ENCODE results near the gene KRTAP17-1. TPM values are rescaled to one million over a fixed set of nuclear protein-coding genes. Genes with fewer than 3 reads are reported as not detected.

Gene KRTAP17-1
- total RNA-seq, 1 experiment from 2014 or later: not detected

DNA sequence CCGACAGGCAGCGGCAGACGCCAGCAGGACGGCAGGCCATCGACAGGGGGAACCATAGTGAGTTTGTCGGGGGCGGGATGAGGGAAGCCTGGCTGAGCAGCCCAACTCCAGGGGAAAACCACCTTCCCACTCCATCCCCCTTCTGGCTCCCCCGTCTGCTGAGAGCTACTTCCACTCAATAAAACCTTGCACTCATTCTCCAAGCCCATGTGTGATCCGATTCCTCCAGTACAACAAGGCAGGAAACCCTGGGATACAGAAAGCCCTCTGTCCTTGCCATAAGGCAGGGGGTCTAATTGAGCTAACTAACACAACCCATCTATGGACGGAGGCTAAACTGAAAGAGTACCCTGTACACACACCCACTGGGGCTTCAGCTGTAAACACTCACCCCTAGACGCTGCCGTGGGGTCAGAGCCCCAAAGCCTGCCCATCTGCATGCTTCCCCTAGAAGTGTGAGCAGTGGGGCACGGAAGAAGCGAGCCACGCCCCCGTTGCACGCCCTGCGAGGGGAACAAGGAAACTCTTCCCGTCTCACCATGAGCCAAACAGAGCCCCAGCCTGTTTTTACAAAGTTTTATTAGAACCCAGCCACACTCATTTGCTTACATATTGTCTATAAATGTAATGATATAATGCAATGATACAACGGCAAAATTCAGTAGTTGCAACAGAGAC, 16.9 kb downstream of the KRTAP17-1 start:
- H3K4me1 ChIP-seq: no peaks in the 10 kb centered on the region
- no peak for DNase-seq
- TF ChIP-seq, protein P1, sequence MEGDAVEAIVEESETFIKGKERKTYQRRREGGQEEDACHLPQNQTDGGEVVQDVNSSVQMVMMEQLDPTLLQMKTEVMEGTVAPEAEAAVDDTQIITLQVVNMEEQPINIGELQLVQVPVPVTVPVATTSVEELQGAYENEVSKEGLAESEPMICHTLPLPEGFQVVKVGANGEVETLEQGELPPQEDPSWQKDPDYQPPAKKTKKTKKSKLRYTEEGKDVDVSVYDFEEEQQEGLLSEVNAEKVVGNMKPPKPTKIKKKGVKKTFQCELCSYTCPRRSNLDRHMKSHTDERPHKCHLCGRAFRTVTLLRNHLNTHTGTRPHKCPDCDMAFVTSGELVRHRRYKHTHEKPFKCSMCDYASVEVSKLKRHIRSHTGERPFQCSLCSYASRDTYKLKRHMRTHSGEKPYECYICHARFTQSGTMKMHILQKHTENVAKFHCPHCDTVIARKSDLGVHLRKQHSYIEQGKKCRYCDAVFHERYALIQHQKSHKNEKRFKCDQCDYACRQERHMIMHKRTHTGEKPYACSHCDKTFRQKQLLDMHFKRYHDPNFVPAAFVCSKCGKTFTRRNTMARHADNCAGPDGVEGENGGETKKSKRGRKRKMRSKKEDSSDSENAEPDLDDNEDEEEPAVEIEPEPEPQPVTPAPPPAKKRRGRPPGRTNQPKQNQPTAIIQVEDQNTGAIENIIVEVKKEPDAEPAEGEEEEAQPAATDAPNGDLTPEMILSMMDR (IDR thresholded peaks at IDR 0.05; ENCODE audit: insufficient read depth in 1 of 2, low read depth in 1 of 2, low read length in 1 of 2, severe bottlenecking in 1 of 2, unreplicated experiment in 1 of 2): no peak
- Mint-ChIP-seq H3K4me1 (ENCODE audit: low read depth, unreplicated experiment) (no peaks in the 10 kb centered on the region), H3K27ac (ENCODE audit: unreplicated experiment) (no peak overlapping the region), H3K4me3 (ENCODE audit: unreplicated experiment) (no peak overlapping the region), H3K9me3 (ENCODE audit: unreplicated experiment) (no peaks in the 10 kb centered on the region), H3K27me3 (ENCODE audit: insufficient read depth, unreplicated experiment) (no peaks in the 10 kb centered on the region), H3K36me3 (ENCODE audit: insufficient read depth, unreplicated experiment) (no peaks in the 10 kb centered on the region)
- no TSS peak for BruUV-seq (replicated peaks)
- intact Hi-C loops (cut with micrococcal nuclease; ENCODE audit: unreplicated experiment): no loop called here
- H3K27me3 ChIP-seq (replicated peaks; ENCODE audit: control insufficient read depth, insufficient read depth, low read length): no peaks in the 10 kb centered on the region
- ChIA-PET POLR2A (no interaction called here), CTCF (no interaction called here)
- no peak overlapping the region for H3K4me3 ChIP-seq (ENCODE audit: low read depth, low read length)
- no peaks in the 10 kb centered on the region for H3K9me3 ChIP-seq
- H3K36me3 ChIP-seq (ENCODE audit: control insufficient read depth, insufficient read depth, low read length): no peaks in the 10 kb centered on the region

DNA sequence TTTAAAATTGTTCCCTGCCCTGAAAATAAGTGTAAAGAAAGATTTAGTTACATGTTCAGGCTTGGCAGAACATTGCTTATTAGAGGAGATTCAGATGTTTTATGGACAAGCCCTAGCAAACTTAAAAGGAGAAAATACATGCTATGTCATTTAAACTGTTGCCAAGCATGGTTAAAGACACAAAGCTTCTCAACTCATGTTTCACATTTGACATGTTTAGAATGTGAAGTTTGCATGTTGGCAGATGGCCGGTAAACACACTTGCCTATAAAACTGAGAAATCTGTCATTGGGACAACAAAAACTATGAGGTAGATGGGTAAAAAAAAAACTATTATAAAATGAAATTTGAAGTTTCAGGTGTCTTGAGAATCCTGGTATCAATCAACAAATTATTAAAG, 18.7 kb downstream of the KRTAP17-1 start:
- CTCF ChIA-PET: no interaction called here
- H3K27ac Mint-ChIP-seq (ENCODE audit: unreplicated experiment): no peak overlapping the region
- H3K27me3 Mint-ChIP-seq (ENCODE audit: insufficient read depth, unreplicated experiment): no peaks in the 10 kb centered on the region
- no peaks in the 10 kb centered on the region for H3K4me1 Mint-ChIP-seq (ENCODE audit: low read depth, unreplicated experiment)
- Histone ChIP-seq H3K27me3 (replicated peaks; ENCODE audit: control insufficient read depth, insufficient read depth, low read length) (no peaks in the 10 kb centered on the region), H3K4me3 (ENCODE audit: low read depth, low read length) (no peak overlapping the region), H3K36me3 (ENCODE audit: control insufficient read depth, insufficient read depth, low read length) (no peaks in the 10 kb centered on the region), H3K4me1 (no peaks in the 10 kb centered on the region), H3K9me3 (no peaks in the 10 kb centered on the region)
- BruUV-seq (replicated peaks): no TSS peak
- intact Hi-C loops (cut with micrococcal nuclease; ENCODE audit: unreplicated experiment): no loop called here
- no peaks in the 10 kb centered on the region for H3K36me3 Mint-ChIP-seq (ENCODE audit: insufficient read depth, unreplicated experiment)
- DNase-seq: no peak
- H3K4me3 Mint-ChIP-seq (ENCODE audit: unreplicated experiment): no peak overlapping the region
- POLR2A ChIA-PET: no interaction called here
- no peaks in the 10 kb centered on the region for H3K9me3 Mint-ChIP-seq (ENCODE audit: unreplicated experiment)
- TF ChIP-seq, protein P1 (IDR thresholded peaks at IDR 0.05; ENCODE audit: insufficient read depth in 1 of 2, low read depth in 1 of 2, low read length in 1 of 2, severe bottlenecking in 1 of 2, unreplicated experiment in 1 of 2): no peak

DNA sequence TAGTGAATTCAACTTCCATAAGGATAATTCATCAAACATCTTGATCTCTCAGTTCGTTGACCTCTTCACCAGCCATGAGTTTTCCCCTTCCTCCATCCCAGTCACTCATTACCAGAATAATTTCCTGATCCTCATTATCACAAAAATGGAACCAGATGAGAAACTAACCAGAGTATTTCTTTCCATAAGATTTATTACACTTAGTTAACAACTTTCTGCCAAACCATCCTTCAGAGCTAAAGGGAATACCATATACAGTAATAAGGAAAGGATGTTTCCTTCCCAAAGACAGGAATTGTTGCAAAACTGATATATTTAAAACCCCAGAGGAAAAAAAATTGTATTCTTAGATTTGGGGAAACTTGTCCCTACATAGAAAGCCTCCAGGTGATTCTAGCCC, 21.5 kb downstream of the KRTAP17-1 start:
- no peaks in the 10 kb centered on the region for H3K27me3 ChIP-seq (replicated peaks; ENCODE audit: control insufficient read depth, insufficient read depth, low read length)
- no peak overlapping the region for H3K4me3 ChIP-seq (ENCODE audit: low read depth, low read length)
- Mint-ChIP-seq H3K4me1 (ENCODE audit: low read depth, unreplicated experiment) (no peaks in the 10 kb centered on the region), H3K27ac (ENCODE audit: unreplicated experiment) (no peak overlapping the region), H3K36me3 (ENCODE audit: insufficient read depth, unreplicated experiment) (no peaks in the 10 kb centered on the region), H3K9me3 (ENCODE audit: unreplicated experiment) (no peaks in the 10 kb centered on the region), H3K27me3 (ENCODE audit: insufficient read depth, unreplicated experiment) (no peaks in the 10 kb centered on the region), H3K4me3 (ENCODE audit: unreplicated experiment) (no peak overlapping the region)
- no TSS peak for BruUV-seq (replicated peaks)
- intact Hi-C loops (cut with micrococcal nuclease; ENCODE audit: unreplicated experiment): no loop called here
- no peaks in the 10 kb centered on the region for H3K36me3 ChIP-seq (ENCODE audit: control insufficient read depth, insufficient read depth, low read length)
- H3K4me1 ChIP-seq: no peaks in the 10 kb centered on the region
- ChIA-PET POLR2A (no interaction called here), CTCF (no interaction called here)
- TF ChIP-seq, protein P1 (IDR thresholded peaks at IDR 0.05; ENCODE audit: insufficient read depth in 1 of 2, low read depth in 1 of 2, low read length in 1 of 2, severe bottlenecking in 1 of 2, unreplicated experiment in 1 of 2): no peak
- DNase-seq: no peak
- H3K9me3 ChIP-seq: no peaks in the 10 kb centered on the region

Measured in Caco-2 (cell line).